PC-3 (cell line): ENCODE results near the gene CELF6. TPM values are rescaled to one million over a fixed set of nuclear protein-coding genes. Genes with fewer than 3 reads are reported as not detected.
"Not testable (repeated sequence)": the region's sequence is repeated elsewhere in the genome, so short reads cannot be mapped to it uniquely, and the experiment has no call there.

Experiments used
- ATAC-seq: fragments of 200-7000 bp; cut with Tn5 transposase; 2 replicates; pipeline ENCODE4 v1.9.1; 2020; ENCODE audit warnings: mild to moderate bottlenecking, moderate library complexity
- BruUV-seq: library from RNA; stranded (reverse); fragments of 400-500 nt; replicated peaks from 2 replicates; lab custom pipeline; 2021; lab: Mats Ljungman, UMichigan
- CTCF ChIA-PET: fragments of 300-600 bp; sonication (Branson Sonifier 250); formaldehyde crosslinking; loops from one replicate; lab custom pipeline; 2022; ENCODE audit warnings: antibody characterized with exemption; lab: Charles Lee
- POLR2A ChIA-PET: fragments of 300-600 bp; sonication (Branson Sonifier 250); formaldehyde crosslinking; loops from one replicate; lab custom pipeline; 2022; ENCODE audit warnings: antibody characterized with exemption; ENCODE audit not compliant: unreplicated experiment; lab: Charles Lee
- DNase-seq: peaks from one replicate; pipeline ENCODE4 v3.0.0-alpha.2; 2015
- H2AFZ ChIP-seq: fragments of 300-600 bp; sonication (generic); 2 replicates; pipeline ENCODE4 v1.6.0; 2016; ENCODE audit warnings: antibody characterized with exemption, low read length
- H3F3A ChIP-seq: fragments of 300-600 bp; sonication (generic); one replicate; pipeline ENCODE4 v1.6.0; 2017; ENCODE audit warnings: antibody characterized with exemption, low read length, control low read depth, mild to moderate bottlenecking; ENCODE audit not compliant: unreplicated experiment
- H3K27ac ChIP-seq: fragments of 300-600 bp; sonication (generic); 2 replicates; pipeline ENCODE4 v1.5.1; 2016; ENCODE audit warnings: mild to moderate bottlenecking, low read length
- H3K27me3 ChIP-seq: fragments of 300-600 bp; sonication (generic); 2 replicates; pipeline ENCODE4 v1.6.1; 2016; ENCODE audit warnings: low read length, mixed read lengths
- H3K36me3 ChIP-seq: fragments of 300-600 bp; sonication (generic); 2 replicates; pipeline ENCODE4 v1.6.1; 2016; ENCODE audit warnings: low read depth, mixed run types, low read length, mixed read lengths
- H3K4me1 ChIP-seq: fragments of 300-600 bp; sonication (generic); 2 replicates; pipeline ENCODE4 v1.5.1; 2016; ENCODE audit warnings: low read length; ENCODE audit not compliant: insufficient read depth
- H3K4me2 ChIP-seq: fragments of 300-600 bp; sonication (generic); 2 replicates; pipeline ENCODE4 v1.6.0; 2016; ENCODE audit warnings: low read length
- H3K4me3 ChIP-seq: fragments of 300-600 bp; sonication (generic); 2 replicates; pipeline ENCODE4 v1.5.1; 2016; ENCODE audit warnings: mild to moderate bottlenecking, low read length, mixed read lengths
- H3K79me2 ChIP-seq: fragments of 300-600 bp; sonication (generic); 2 replicates; pipeline ENCODE4 v1.6.1; 2017; ENCODE audit warnings: low read length, mixed read lengths
- H3K9ac ChIP-seq: fragments of 300-600 bp; sonication (generic); 2 replicates; pipeline ENCODE4 v1.6.0; 2016; ENCODE audit warnings: mild to moderate bottlenecking, low read length
- H3K9me2 ChIP-seq: fragments of 300-600 bp; sonication (generic); replicated peaks from 2 replicates; pipeline ENCODE4 v1.6.1; 2016; ENCODE audit warnings: mixed run types, low read length, mixed read lengths
- H3K9me3 ChIP-seq: fragments of 300-600 bp; sonication (generic); 2 replicates; pipeline ENCODE4 v1.6.1; 2016; ENCODE audit warnings: low read length, mixed read lengths
- H4K20me1 ChIP-seq: fragments of 300-600 bp; sonication (generic); 2 replicates; pipeline ENCODE4 v1.6.1; 2016; ENCODE audit warnings: low read length, mixed read lengths
- CTCF ChIP-seq: fragments of 300-600 bp; sonication (generic); conservative IDR thresholded peaks from 2 replicates; pipeline ENCODE4 v1.5.1; 2017; ENCODE audit warnings: antibody characterized with exemption, low read depth, mild to moderate bottlenecking, low read length
- EZH2 ChIP-seq: fragments of 300-600 bp; sonication (generic); IDR thresholded peaks from one replicate; pipeline ENCODE4 v1.6.1; 2017; ENCODE audit warnings: antibody characterized with exemption, mild to moderate bottlenecking, low read length; ENCODE audit not compliant: unreplicated experiment
- EZH2phosphoT487 ChIP-seq: fragments of 300-600 bp; sonication (generic); IDR thresholded peaks from 2 replicates; pipeline ENCODE4 v1.6.1; 2018; ENCODE audit warnings: mild to moderate bottlenecking, antibody characterized with exemption, low read length, borderline replicate concordance
- intact Hi-C: fragments of 100-400 bp; cut with micrococcal nuclease; formaldehyde crosslinking; loops from 2 replicates; pipeline ENCODE4 v1.9.0; 2023
- total RNA-seq: library from RNA; depleted of rRNA; stranded (reverse); fragments of >200 nt; gene quantifications from 2 replicates; pipeline ENCODE4 v1.2.3, GENCODE V29; 2014

CELF6 gene
- total RNA-seq, 1 experiment from 2014 or later = not detected

DNA sequence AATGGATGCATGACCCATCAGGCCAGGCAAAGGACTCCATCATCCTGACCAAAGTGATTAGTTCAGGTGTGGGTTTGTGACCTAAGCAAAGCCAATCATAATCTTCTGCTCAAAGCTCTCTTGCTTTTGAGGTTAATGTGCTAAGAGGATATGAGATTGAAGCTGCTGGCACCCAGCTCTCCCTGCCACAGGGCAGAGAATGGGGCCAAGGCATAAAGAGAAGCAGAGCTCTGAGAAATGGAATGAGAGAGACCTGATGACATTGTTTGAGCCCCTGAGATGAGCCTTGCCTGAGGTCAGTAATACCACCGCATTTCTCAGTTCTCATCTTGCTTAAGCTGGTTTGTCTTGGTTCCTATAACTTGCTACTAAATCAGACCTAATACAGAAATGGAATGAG is 41.2 kb downstream of the CELF6 start:
- no peak for TF ChIP-seq EZH2phosphoT487
- TF ChIP-seq CTCF = no peak
- no peak for TF ChIP-seq EZH2
- Histone ChIP-seq H3K4me2 (no peak overlapping the region), H3F3A (no peaks in the 10 kb centered on the region), H2AFZ (no peak overlapping the region), H3K36me3 (no peaks in the 10 kb centered on the region), H3K9ac (no peak overlapping the region), H3K27me3 (no peaks in the 10 kb centered on the region), H4K20me1 (no peaks in the 10 kb centered on the region), H3K9me3 (no peaks in the 10 kb centered on the region), H3K9me2 (no peaks in the 10 kb centered on the region), H3K27ac (no peak overlapping the region), H3K79me2 (no peaks in the 10 kb centered on the region), H3K4me1 (no peaks in the 10 kb centered on the region), H3K4me3 (no peak overlapping the region)
- BruUV-seq = no TSS peak
- ChIA-PET CTCF (no interaction called here), POLR2A (no interaction called here)
- ATAC-seq = no peak
- intact Hi-C loops = no loop called here
- DNase-seq = no peak

DNA sequence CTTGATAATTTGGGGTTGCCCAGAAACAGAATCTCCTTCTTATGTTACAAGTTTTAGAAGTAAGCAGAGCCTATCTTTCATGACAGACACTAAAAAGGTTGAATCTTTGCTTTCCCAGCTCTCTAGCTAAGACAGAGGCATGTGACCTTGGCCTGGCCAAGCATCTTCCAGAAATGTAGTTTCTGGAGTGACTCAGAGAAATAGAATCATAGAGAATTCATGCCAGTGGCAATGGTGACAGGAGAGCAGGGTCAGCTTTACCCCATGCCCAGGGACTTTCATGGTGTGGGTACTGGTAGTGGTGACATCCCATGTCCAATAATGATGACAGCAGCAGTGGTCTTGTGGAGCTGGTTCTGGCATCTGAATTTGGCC is 43.6 kb downstream of the CELF6 start:
- POLR2A ChIA-PET = no interaction called here

DNA sequence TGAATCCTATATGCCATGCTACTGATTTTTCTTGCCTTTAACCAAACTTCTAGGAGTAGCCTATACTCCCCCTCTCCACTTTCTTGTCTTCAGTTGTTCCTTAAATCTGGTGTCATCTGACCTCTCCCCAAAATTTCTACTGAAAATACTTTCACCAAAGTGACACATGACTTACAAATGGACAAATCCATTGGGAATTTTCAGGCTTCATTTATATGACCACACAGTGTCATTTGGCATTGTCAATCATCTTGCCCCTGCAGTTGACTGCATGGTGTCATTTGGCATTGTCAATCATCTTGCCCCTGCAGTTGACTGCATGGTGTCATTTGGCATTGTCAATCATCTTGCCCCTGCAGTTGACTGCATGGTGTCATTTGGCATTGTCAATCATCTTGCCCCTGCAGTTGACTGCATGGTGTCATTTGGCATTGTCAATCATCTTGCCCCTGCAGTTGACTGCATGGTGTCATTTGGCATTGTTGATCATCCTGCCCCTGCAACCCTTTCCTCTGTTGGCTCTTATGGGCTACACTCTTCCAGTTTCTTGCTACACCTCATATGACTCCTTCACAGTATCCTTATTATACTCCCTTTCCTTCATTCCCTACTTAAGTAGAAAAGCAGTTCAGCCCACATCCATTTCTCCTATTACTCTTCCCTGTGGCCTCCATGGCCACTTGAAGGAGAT is 44.2 kb downstream of the CELF6 start:
- H3K79me2 ChIP-seq, intact Hi-C loops, CTCF ChIA-PET, H3K9me3 ChIP-seq, ATAC-seq, H4K20me1 ChIP-seq, H3K4me1 ChIP-seq, POLR2A ChIA-PET, H3K36me3 ChIP-seq, H3K9ac ChIP-seq, H3K27ac ChIP-seq, H3K27me3 ChIP-seq, H3K9me2 ChIP-seq, H3K4me3 ChIP-seq, H3K4me2 ChIP-seq, H2AFZ ChIP-seq, BruUV-seq, H3F3A ChIP-seq, DNase-seq: not testable (repeated sequence)

More for the DNA sequence above, 43.6 kb downstream of the CELF6 start:
- Histone ChIP-seq H3K36me3 (no peaks in the 10 kb centered on the region), H3K79me2 (no peaks in the 10 kb centered on the region), H3K27ac (no peak overlapping the region), H4K20me1 (no peaks in the 10 kb centered on the region), H2AFZ (no peak overlapping the region), H3K4me1 (no peaks in the 10 kb centered on the region), H3K4me3 (no peak overlapping the region), H3K4me2 (no peak overlapping the region), H3K27me3 (no peaks in the 10 kb centered on the region), H3K9ac (no peak overlapping the region), H3K9me3 (no peaks in the 10 kb centered on the region), H3K9me2 (no peaks in the 10 kb centered on the region), H3F3A (no peaks in the 10 kb centered on the region)
- BruUV-seq = no TSS peak
- TF ChIP-seq CTCF (no peak), EZH2phosphoT487 (no peak), EZH2 (no peak)
- DNase-seq = no peak
- CTCF ChIA-PET = no interaction called here
- no peak for ATAC-seq
- intact Hi-C loops = no loop called here
